Measurements from ENCODE around the gene NWD2. TPM values are rescaled to one million over a fixed set of nuclear protein-coding genes. Genes with fewer than 3 reads are reported as not detected.

Gene NWD2
- total RNA-seq, 1 donor from 2014 or later = 1.5 TPM

- H3K27ac Mint-ChIP-seq = no peak overlapping the region
- no peaks in the 10 kb centered on the region for H3K4me1 Mint-ChIP-seq (ENCODE audit: unreplicated experiment)
- H3K9me3 Mint-ChIP-seq = no peaks in the 10 kb centered on the region
- TF ChIP-seq, protein P1, sequence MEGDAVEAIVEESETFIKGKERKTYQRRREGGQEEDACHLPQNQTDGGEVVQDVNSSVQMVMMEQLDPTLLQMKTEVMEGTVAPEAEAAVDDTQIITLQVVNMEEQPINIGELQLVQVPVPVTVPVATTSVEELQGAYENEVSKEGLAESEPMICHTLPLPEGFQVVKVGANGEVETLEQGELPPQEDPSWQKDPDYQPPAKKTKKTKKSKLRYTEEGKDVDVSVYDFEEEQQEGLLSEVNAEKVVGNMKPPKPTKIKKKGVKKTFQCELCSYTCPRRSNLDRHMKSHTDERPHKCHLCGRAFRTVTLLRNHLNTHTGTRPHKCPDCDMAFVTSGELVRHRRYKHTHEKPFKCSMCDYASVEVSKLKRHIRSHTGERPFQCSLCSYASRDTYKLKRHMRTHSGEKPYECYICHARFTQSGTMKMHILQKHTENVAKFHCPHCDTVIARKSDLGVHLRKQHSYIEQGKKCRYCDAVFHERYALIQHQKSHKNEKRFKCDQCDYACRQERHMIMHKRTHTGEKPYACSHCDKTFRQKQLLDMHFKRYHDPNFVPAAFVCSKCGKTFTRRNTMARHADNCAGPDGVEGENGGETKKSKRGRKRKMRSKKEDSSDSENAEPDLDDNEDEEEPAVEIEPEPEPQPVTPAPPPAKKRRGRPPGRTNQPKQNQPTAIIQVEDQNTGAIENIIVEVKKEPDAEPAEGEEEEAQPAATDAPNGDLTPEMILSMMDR (conservative IDR thresholded peaks at IDR 0.05) = no peak
- H3K36me3 Mint-ChIP-seq = no peaks in the 10 kb centered on the region
- no peak overlapping the region for H3K4me3 Mint-ChIP-seq
- DNase-seq (ENCODE audit: extremely low spot score, unreplicated experiment) = no peak
- no peaks in the 10 kb centered on the region for H3K27me3 Mint-ChIP-seq
These were observed 77.6 kb downstream of the NWD2 start for GRCh38 chr4:37322122-37322521.

DNA sequence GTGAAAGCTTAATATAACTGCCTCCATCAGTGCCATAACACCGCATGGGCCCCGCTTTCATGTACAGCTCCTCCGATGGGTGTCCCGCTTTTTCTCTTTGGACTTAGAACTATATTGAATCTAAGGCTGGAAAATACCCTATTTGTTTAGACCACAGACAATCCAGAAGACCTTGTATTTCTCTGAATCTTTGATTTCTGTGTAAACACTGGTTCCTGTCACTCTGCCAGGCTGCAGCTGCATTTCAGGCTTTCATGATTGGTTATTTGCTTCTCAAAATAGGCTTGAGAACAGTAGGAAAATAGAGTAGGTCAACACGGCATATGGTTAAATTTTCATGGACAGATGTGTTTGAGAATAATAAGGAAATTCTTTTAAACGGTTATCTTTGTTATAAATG lies 80.0 kb downstream of the NWD2 start:
- no peaks in the 10 kb centered on the region for H3K4me1 Mint-ChIP-seq (ENCODE audit: unreplicated experiment)
- TF ChIP-seq, protein P1 (conservative IDR thresholded peaks at IDR 0.05) = no peak

GRCh38 chr4:37326852-37327251 lies 82.3 kb downstream of the NWD2 start:
- TF ChIP-seq, protein P1 (conservative IDR thresholded peaks at IDR 0.05) = no peak
- H3K4me3 Mint-ChIP-seq = no peak overlapping the region
- no peaks in the 10 kb centered on the region for H3K36me3 Mint-ChIP-seq
- H3K27ac Mint-ChIP-seq = no peak overlapping the region
- H3K4me1 Mint-ChIP-seq (ENCODE audit: unreplicated experiment) = no peaks in the 10 kb centered on the region
- no peaks in the 10 kb centered on the region for H3K9me3 Mint-ChIP-seq
- no peak for DNase-seq (ENCODE audit: extremely low spot score, unreplicated experiment)
- no peaks in the 10 kb centered on the region for H3K27me3 Mint-ChIP-seq

More for the DNA sequence above, 80.0 kb downstream of the NWD2 start:
- no peaks in the 10 kb centered on the region for H3K9me3 Mint-ChIP-seq
- H3K36me3 Mint-ChIP-seq = no peaks in the 10 kb centered on the region
- H3K27me3 Mint-ChIP-seq = no peaks in the 10 kb centered on the region
- H3K27ac Mint-ChIP-seq = no peak overlapping the region
- no peak for DNase-seq (ENCODE audit: extremely low spot score, unreplicated experiment)
- H3K4me3 Mint-ChIP-seq = no peak overlapping the region

GRCh38 chr4:37338972-37339371 lies 94.4 kb downstream of the NWD2 start:
- no peak overlapping the region for H3K4me3 Mint-ChIP-seq
- no peak overlapping the region for H3K27ac Mint-ChIP-seq
- no peaks in the 10 kb centered on the region for H3K36me3 Mint-ChIP-seq
- TF ChIP-seq, protein P1 (conservative IDR thresholded peaks at IDR 0.05) = no peak
- peaks cover 10% of the 10 kb centered on the region for H3K9me3 Mint-ChIP-seq
- no peaks in the 10 kb centered on the region for H3K4me1 Mint-ChIP-seq (ENCODE audit: unreplicated experiment)
- H3K27me3 Mint-ChIP-seq = no peaks in the 10 kb centered on the region
- DNase-seq (ENCODE audit: extremely low spot score, unreplicated experiment) = no peak

DNA sequence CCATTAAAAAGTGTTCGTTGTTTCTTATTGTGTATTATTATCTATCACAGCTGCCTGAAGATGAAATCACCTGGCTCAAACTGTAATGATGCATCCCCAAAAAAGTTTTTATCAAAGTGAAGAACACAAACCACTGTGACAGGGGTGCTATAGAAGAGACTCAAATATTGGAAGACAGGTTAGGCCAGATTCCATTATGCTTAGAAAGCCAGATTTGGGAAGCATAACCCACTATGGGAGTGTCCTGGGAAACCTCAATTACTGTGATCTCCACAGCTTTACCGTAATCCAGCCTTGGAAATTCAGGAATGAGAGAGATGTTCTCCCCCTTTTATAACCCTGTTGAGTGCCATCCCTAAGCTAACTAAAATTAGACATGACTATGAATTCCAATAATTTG lies 114.2 kb downstream of the NWD2 start:
- no peaks in the 10 kb centered on the region for H3K27me3 Mint-ChIP-seq
- TF ChIP-seq, protein P1 (conservative IDR thresholded peaks at IDR 0.05) = no peak
- H3K9me3 Mint-ChIP-seq = no peaks in the 10 kb centered on the region
- H3K36me3 Mint-ChIP-seq = no peaks in the 10 kb centered on the region
- no peaks in the 10 kb centered on the region for H3K4me1 Mint-ChIP-seq (ENCODE audit: unreplicated experiment)
- H3K27ac Mint-ChIP-seq = no peak overlapping the region
- DNase-seq (ENCODE audit: extremely low spot score, unreplicated experiment) = no peak
- H3K4me3 Mint-ChIP-seq = no peak overlapping the region

- H3K27ac Mint-ChIP-seq = no peak overlapping the region
- H3K9me3 Mint-ChIP-seq = no peaks in the 10 kb centered on the region
- TF ChIP-seq, protein P1 (conservative IDR thresholded peaks at IDR 0.05) = no peak
These were observed 114.7 kb downstream of the NWD2 start for GRCh38 chr4:37359261-37359660.

More at GRCh38 chr4:37359261-37359660, 114.7 kb downstream of the NWD2 start:
- H3K4me1 Mint-ChIP-seq (ENCODE audit: unreplicated experiment) = no peaks in the 10 kb centered on the region
- H3K4me3 Mint-ChIP-seq = no peak overlapping the region
- no peaks in the 10 kb centered on the region for H3K36me3 Mint-ChIP-seq
- DNase-seq (ENCODE audit: extremely low spot score, unreplicated experiment) = no peak
- no peaks in the 10 kb centered on the region for H3K27me3 Mint-ChIP-seq
